Loucy (cell line): ENCODE results near the gene METTL21A.

Source experiments
- H2AFZ ChIP-seq: fragments of 200-600 bp; sonication (generic); 2 replicates; pipeline ENCODE4 v1.6.0; 2016; ENCODE audit warnings: antibody characterized with exemption, mild to moderate bottlenecking, low read length, moderate library complexity
- H3F3A ChIP-seq: fragments of 200-600 bp; 2 replicates; pipeline ENCODE4 v1.6.0; 2016; ENCODE audit warnings: antibody characterized with exemption, low read depth, mild to moderate bottlenecking
- H3K27me3 ChIP-seq: fragments of 200-600 bp; sonication (generic); 2 replicates; pipeline ENCODE4 v1.6.1; 2014; ENCODE audit warnings: low read length, mild to moderate bottlenecking; ENCODE audit not compliant: insufficient read depth, poor library complexity, severe bottlenecking
- H3K36me3 ChIP-seq: fragments of 200-600 bp; sonication (generic); 2 replicates; pipeline ENCODE4 v1.6.1; 2016; ENCODE audit warnings: low read length; ENCODE audit not compliant: insufficient read depth
- H3K4me1 ChIP-seq: fragments of 200-600 bp; sonication (generic); 2 replicates; pipeline ENCODE4 v1.5.1; 2014; ENCODE audit warnings: low read length, mild to moderate bottlenecking; ENCODE audit not compliant: insufficient read depth, poor library complexity, severe bottlenecking
- H3K4me2 ChIP-seq: fragments of 200-600 bp; sonication (generic); 2 replicates; pipeline ENCODE4 v1.6.0; 2014; ENCODE audit warnings: antibody characterized with exemption, low read length, low read depth, mild to moderate bottlenecking; ENCODE audit not compliant: poor library complexity, severe bottlenecking
- H3K4me3 ChIP-seq: fragments of 200-600 bp; sonication (generic); 2 replicates; pipeline ENCODE4 v1.5.1; 2014; ENCODE audit warnings: low read length, mild to moderate bottlenecking, mixed read lengths; ENCODE audit not compliant: poor library complexity, severe bottlenecking
- H3K79me2 ChIP-seq: fragments of 200-600 bp; sonication (generic); 2 replicates; pipeline ENCODE4 v1.6.1; 2014; ENCODE audit warnings: low read length; ENCODE audit not compliant: insufficient read depth
- H3K9ac ChIP-seq: fragments of 200-600 bp; sonication (generic); 2 replicates; pipeline ENCODE4 v1.6.0; 2014; ENCODE audit warnings: mild to moderate bottlenecking, low read depth, low read length, moderate library complexity; ENCODE audit not compliant: poor library complexity, severe bottlenecking
- H3K9me2 ChIP-seq: fragments of 200-600 bp; sonication (generic); replicated peaks from 2 replicates; pipeline ENCODE4 v1.6.1; 2016; ENCODE audit warnings: low read depth, low read length, mixed read lengths
- H3K9me3 ChIP-seq: fragments of 200-600 bp; sonication (generic); 2 replicates; pipeline ENCODE4 v1.6.1; 2014; ENCODE audit warnings: mild to moderate bottlenecking, antibody characterized with exemption, low read length, low read depth; ENCODE audit not compliant: insufficient read depth
- H4K20me1 ChIP-seq: fragments of 200-600 bp; sonication (generic); 2 replicates; pipeline ENCODE4 v1.6.0; 2014; ENCODE audit warnings: antibody characterized with exemption, low read length, mild to moderate bottlenecking; ENCODE audit not compliant: insufficient read depth, poor library complexity, severe bottlenecking
- CTCF ChIP-seq: fragments of 200-600 bp; sonication (generic); conservative IDR thresholded peaks from 2 replicates; pipeline ENCODE4 v1.5.1; 2014; ENCODE audit warnings: mild to moderate bottlenecking, antibody characterized with exemption, low read length
- EZH2phosphoT487 ChIP-seq: fragments of 200-600 bp; IDR thresholded peaks from 2 replicates; pipeline ENCODE4 v1.6.1; 2018; ENCODE audit warnings: antibody characterized with exemption, mild to moderate bottlenecking, moderate library complexity, borderline replicate concordance

Gene METTL21A

GRCh38 chr2:207621501-207622039 is 3.6 kb downstream of the METTL21A start:
- H3K4me1 ChIP-seq, result peaks cover 47% of the 10 kb centered on the region
- peaks cover 11% of the 10 kb centered on the region for H4K20me1 ChIP-seq
- peak overlapping the region; percentile 89 for H3K4me3 ChIP-seq
- H2AFZ ChIP-seq, result no peak overlapping the region
- peak overlapping the region; percentile 77 for H3K4me2 ChIP-seq
- no peaks in the 10 kb centered on the region for H3K9me3 ChIP-seq
- peaks cover 18% of the 10 kb centered on the region; the same call in 1 of the 2 replicates for H3K36me3 ChIP-seq
- H3K79me2 ChIP-seq, result peaks cover 68% of the 10 kb centered on the region
- H3F3A ChIP-seq, result peaks cover 7% of the 10 kb centered on the region; the same call in 1 of the 2 replicates
- H3K27me3 ChIP-seq, result no peaks in the 10 kb centered on the region
- H3K9ac ChIP-seq, result peak overlapping the region; percentile 95
- TF ChIP-seq EZH2phosphoT487 (no peak), CTCF (no peak)
- H3K9me2 ChIP-seq, result no peaks in the 10 kb centered on the region

GRCh38 chr2:207619764-207620203 is 5.4 kb downstream of the METTL21A start:
- peaks cover 74% of the 10 kb centered on the region for H3K79me2 ChIP-seq
- H4K20me1 ChIP-seq, result peaks cover 11% of the 10 kb centered on the region
- H3K4me1 ChIP-seq, result peaks cover 47% of the 10 kb centered on the region
- no peaks in the 10 kb centered on the region for H3K9me3 ChIP-seq
- peak overlapping the region; percentile 52 for H3K4me2 ChIP-seq
- H3K9ac ChIP-seq, result peak overlapping the region; percentile 27
- H3K36me3 ChIP-seq, result peaks cover 22% of the 10 kb centered on the region; the same call in 1 of the 2 replicates
- no peaks in the 10 kb centered on the region for H3K9me2 ChIP-seq
- H3K27me3 ChIP-seq, result no peaks in the 10 kb centered on the region
- H3F3A ChIP-seq, result no peaks in the 10 kb centered on the region; the same call in 1 of the 2 replicates
- no peak for TF ChIP-seq EZH2phosphoT487
- TF ChIP-seq CTCF, result no peak
- H3K4me3 ChIP-seq, result peak overlapping the region; percentile 54
- H2AFZ ChIP-seq, result no peak overlapping the region

- H4K20me1 ChIP-seq, result peaks cover 7% of the 10 kb centered on the region
- H3K4me2 ChIP-seq, result no peak overlapping the region
- H3K27me3 ChIP-seq, result no peaks in the 10 kb centered on the region
- no peaks in the 10 kb centered on the region; the same call in 1 of the 2 replicates for H3F3A ChIP-seq
- peaks cover 50% of the 10 kb centered on the region for H3K79me2 ChIP-seq
- TF ChIP-seq CTCF (no peak), EZH2phosphoT487 (no peak)
- no peak overlapping the region for H3K9ac ChIP-seq
- no peak overlapping the region for H2AFZ ChIP-seq
- peaks cover 31% of the 10 kb centered on the region for H3K4me1 ChIP-seq
- peaks cover 28% of the 10 kb centered on the region; the same call in 1 of the 2 replicates for H3K36me3 ChIP-seq
- no peaks in the 10 kb centered on the region for H3K9me2 ChIP-seq
- no peak overlapping the region for H3K4me3 ChIP-seq
- H3K9me3 ChIP-seq, result no peaks in the 10 kb centered on the region
Observed at GRCh38 chr2:207617011-207617671, 8.1 kb downstream of the METTL21A start.
